ENCODE results near the gene GRIN2A. TPM values are rescaled to one million over a fixed set of nuclear protein-coding genes. Genes with fewer than 3 reads are reported as not detected.
A peak's percentile ranks its signal among the peaks of the same experiment; 100 is the strongest.

Gene GRIN2A
- polyA plus RNA-seq (2013, experiment 1 of 2): 0.84 TPM
- polyA plus RNA-seq (2013, experiment 2 of 2): 0.79 TPM

- peak within 1 kb of the TSS in 1 of 2 experiments; percentile 59 for H3K14ac ChIP-seq (ENCODE audit: low read length in 2 of 2)
- peaks cover 24 to 42% of the 10 kb centered on the region in 2 experiments for H3K27me3 ChIP-seq (ENCODE audit: control insufficient read depth in 1 of 2, insufficient read depth in 1 of 2, low read length in 2 of 2)
- H3K9me3 ChIP-seq (ENCODE audit: control insufficient read depth, low read length): no peaks in the 10 kb centered on the region
- no peaks in the 10 kb centered on the region for H3K79me1 ChIP-seq (replicated peaks; ENCODE audit: low read length, poor library complexity, severe bottlenecking)
- peaks cover 0 to 6% of the 10 kb centered on the region in 2 experiments for H3K36me3 ChIP-seq (ENCODE audit: control insufficient read depth in 1 of 2, insufficient read depth in 2 of 2, low read depth in 1 of 2, low read length in 2 of 2)
- H4K91ac ChIP-seq (ENCODE audit: low read length): peak within 1 kb of the TSS; percentile 58
- peak within 1 kb of the TSS in 1 of 2 experiments; percentile 46 for H3K23ac ChIP-seq (ENCODE audit: low read length in 2 of 2)
- peaks cover 17% of the 10 kb centered on the region for H3K4me1 ChIP-seq (ENCODE audit: control insufficient read depth, insufficient read depth, low read depth, low read length)
- peak within 1 kb of the TSS; percentile 1 for H3K4me2 ChIP-seq (ENCODE audit: low read length, poor library complexity, severe bottlenecking)
- H3K4me3 ChIP-seq (ENCODE audit: insufficient read depth in 1 of 2, low read depth in 1 of 2, low read length in 2 of 2): peak within 1 kb of the TSS; percentile 20 to 80
- H3K18ac ChIP-seq (ENCODE audit: low read depth in 1 of 2, low read length in 2 of 2): peak within 1 kb of the TSS in 1 of 2 experiments; percentile 28
- no peak within 1 kb of the TSS for H2BK12ac ChIP-seq (ENCODE audit: low read length in 2 of 2)
- H4K8ac ChIP-seq (ENCODE audit: low read length): no peak within 1 kb of the TSS
- no peak within 1 kb of the TSS for H2AK5ac ChIP-seq (ENCODE audit: low read length, severe bottlenecking)
- WGBS: 0% methylated on average over 21 of the region's 64 CpGs
- H3K4ac ChIP-seq (ENCODE audit: low read depth in 1 of 2, low read length in 2 of 2): no peak within 1 kb of the TSS
- no peak within 1 kb of the TSS for H2BK5ac ChIP-seq (ENCODE audit: low read depth, low read length, poor library complexity, severe bottlenecking)
- H3K9ac ChIP-seq (ENCODE audit: low read length): peak within 1 kb of the TSS; percentile 75
- no peak within 1 kb of the TSS for H2BK15ac ChIP-seq (ENCODE audit: low read depth, poor library complexity, severe bottlenecking)
- no peak within 1 kb of the TSS for H2AFZ ChIP-seq (ENCODE audit: low read depth, low read length)
- peak; percentile 13 for DNase-seq
- peak within 1 kb of the TSS; percentile 12 for H2BK120ac ChIP-seq (ENCODE audit: low read depth, low read length)
- no peak within 1 kb of the TSS for H3K27ac ChIP-seq (ENCODE audit: low read length, poor library complexity, severe bottlenecking)
Observed at GRCh38 chr16:10182222-10183053, at the start of gene GRIN2A. GRIN2A (minus strand) TSS chr16:10182428; CDS start chr16:10180411, 2,017 bp downstream.

DNA sequence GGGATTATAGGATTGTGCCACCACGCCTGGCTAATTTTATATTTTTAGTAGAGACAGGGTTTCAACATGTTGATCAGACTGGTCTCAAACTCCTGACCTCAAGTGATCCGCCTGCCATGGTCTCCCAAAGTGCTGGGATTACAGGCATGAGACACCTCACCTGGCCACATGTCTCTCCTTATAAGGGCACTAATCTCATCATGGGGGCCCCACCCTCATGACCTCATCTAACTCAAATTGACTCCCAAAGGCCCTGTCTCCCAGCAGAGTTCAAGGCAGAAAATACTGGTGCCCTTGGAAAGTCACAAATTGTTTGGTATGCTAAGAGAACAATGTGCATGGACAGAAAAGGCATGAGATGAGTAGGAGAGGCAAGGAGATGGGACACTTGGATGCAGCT is 49.3 kb upstream of the GRIN2A start:
- H3K4me2 ChIP-seq (ENCODE audit: low read length, poor library complexity, severe bottlenecking): no peak overlapping the region
- no peak overlapping the region for H2BK12ac ChIP-seq (ENCODE audit: low read length in 2 of 2)
- H3K27me3 ChIP-seq (ENCODE audit: control insufficient read depth in 1 of 2, insufficient read depth in 1 of 2, low read length in 2 of 2): peaks cover 0 to 15% of the 10 kb centered on the region in 2 experiments
- no peak overlapping the region for H4K8ac ChIP-seq (ENCODE audit: low read length)
- H4K91ac ChIP-seq (ENCODE audit: low read length): no peak overlapping the region
- no peak for DNase-seq
- H3K79me1 ChIP-seq (replicated peaks; ENCODE audit: low read length, poor library complexity, severe bottlenecking): no peaks in the 10 kb centered on the region
- H3K23ac ChIP-seq (ENCODE audit: low read length in 2 of 2): no peak overlapping the region
- no peak overlapping the region for H2BK15ac ChIP-seq (ENCODE audit: low read depth, poor library complexity, severe bottlenecking)
- H3K27ac ChIP-seq (ENCODE audit: low read length, poor library complexity, severe bottlenecking): no peak overlapping the region
- no peak overlapping the region for H3K4me3 ChIP-seq (ENCODE audit: insufficient read depth in 1 of 2, low read depth in 1 of 2, low read length in 2 of 2)
- H3K4ac ChIP-seq (ENCODE audit: low read depth in 1 of 2, low read length in 2 of 2): no peak overlapping the region
- no peak overlapping the region for H2BK120ac ChIP-seq (ENCODE audit: low read depth, low read length)
- H3K4me1 ChIP-seq (ENCODE audit: control insufficient read depth, insufficient read depth, low read depth, low read length): no peaks in the 10 kb centered on the region
- H2AFZ ChIP-seq (ENCODE audit: low read depth, low read length): no peak overlapping the region
- no peaks in the 10 kb centered on the region for H3K36me3 ChIP-seq (ENCODE audit: control insufficient read depth in 1 of 2, insufficient read depth in 2 of 2, low read depth in 1 of 2, low read length in 2 of 2)
- H2AK5ac ChIP-seq (ENCODE audit: low read length, severe bottlenecking): no peak overlapping the region
- peaks cover 14% of the 10 kb centered on the region for H3K9me3 ChIP-seq (ENCODE audit: control insufficient read depth, low read length)
- H3K14ac ChIP-seq (ENCODE audit: low read length in 2 of 2): no peak overlapping the region
- no peak overlapping the region for H2BK5ac ChIP-seq (ENCODE audit: low read depth, low read length, poor library complexity, severe bottlenecking)
- 81% methylated on average over 2 of the region's 2 CpGs for whole genome bisulfite sequencing
- no peak overlapping the region for H3K18ac ChIP-seq (ENCODE audit: low read depth in 1 of 2, low read length in 2 of 2)
- no peak overlapping the region for H3K9ac ChIP-seq (ENCODE audit: low read length)

DNA sequence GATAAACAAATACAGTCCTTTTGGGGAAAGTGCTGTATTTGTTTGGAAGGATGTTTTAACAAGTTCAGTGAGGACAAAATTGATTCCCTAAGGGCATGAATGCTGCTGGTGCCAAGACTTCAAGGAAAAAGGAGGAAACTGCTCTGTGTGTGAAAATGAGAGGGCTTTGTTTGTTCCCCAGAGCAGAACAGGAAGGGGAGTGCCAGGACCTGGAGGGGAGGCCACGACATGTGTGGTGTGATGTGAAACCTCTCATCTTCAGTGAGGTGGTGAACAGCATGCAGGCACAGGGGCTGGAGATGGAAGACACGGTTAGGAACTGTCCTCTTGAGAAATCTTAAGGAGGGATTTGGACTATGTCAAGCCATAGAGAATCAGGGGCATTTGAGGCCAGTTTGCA is 46.6 kb upstream of the GRIN2A start:
- no peak overlapping the region for H4K91ac ChIP-seq (ENCODE audit: low read length)
- H3K23ac ChIP-seq (ENCODE audit: low read length in 2 of 2): no peak overlapping the region
- no peak overlapping the region for H2AK5ac ChIP-seq (ENCODE audit: low read length, severe bottlenecking)
- no peak overlapping the region for H2AFZ ChIP-seq (ENCODE audit: low read depth, low read length)
- peaks cover 14% of the 10 kb centered on the region for H3K9me3 ChIP-seq (ENCODE audit: control insufficient read depth, low read length)
- no peak overlapping the region for H3K4me3 ChIP-seq (ENCODE audit: insufficient read depth in 1 of 2, low read depth in 1 of 2, low read length in 2 of 2)
- no peak overlapping the region for H3K4ac ChIP-seq (ENCODE audit: low read depth in 1 of 2, low read length in 2 of 2)
- H3K9ac ChIP-seq (ENCODE audit: low read length): no peak overlapping the region
- no peaks in the 10 kb centered on the region for H3K79me1 ChIP-seq (replicated peaks; ENCODE audit: low read length, poor library complexity, severe bottlenecking)
- no peak overlapping the region for H2BK15ac ChIP-seq (ENCODE audit: low read depth, poor library complexity, severe bottlenecking)
- H3K4me1 ChIP-seq (ENCODE audit: control insufficient read depth, insufficient read depth, low read depth, low read length): no peaks in the 10 kb centered on the region
- H3K14ac ChIP-seq (ENCODE audit: low read length in 2 of 2): no peak overlapping the region
- no peak overlapping the region for H2BK5ac ChIP-seq (ENCODE audit: low read depth, low read length, poor library complexity, severe bottlenecking)
- H3K4me2 ChIP-seq (ENCODE audit: low read length, poor library complexity, severe bottlenecking): no peak overlapping the region
- H2BK120ac ChIP-seq (ENCODE audit: low read depth, low read length): no peak overlapping the region
- no peak overlapping the region for H2BK12ac ChIP-seq (ENCODE audit: low read length in 2 of 2)
- DNase-seq: no peak
- no peak overlapping the region for H3K18ac ChIP-seq (ENCODE audit: low read depth in 1 of 2, low read length in 2 of 2)
- H3K27ac ChIP-seq (ENCODE audit: low read length, poor library complexity, severe bottlenecking): no peak overlapping the region
- H3K27me3 ChIP-seq (ENCODE audit: control insufficient read depth in 1 of 2, insufficient read depth in 1 of 2, low read length in 2 of 2): peaks cover 0 to 25% of the 10 kb centered on the region in 2 experiments
- 14% methylated on average over 2 of the region's 2 CpGs for WGBS
- no peak overlapping the region for H4K8ac ChIP-seq (ENCODE audit: low read length)
- no peaks in the 10 kb centered on the region for H3K36me3 ChIP-seq (ENCODE audit: control insufficient read depth in 1 of 2, insufficient read depth in 2 of 2, low read depth in 1 of 2, low read length in 2 of 2)

DNA sequence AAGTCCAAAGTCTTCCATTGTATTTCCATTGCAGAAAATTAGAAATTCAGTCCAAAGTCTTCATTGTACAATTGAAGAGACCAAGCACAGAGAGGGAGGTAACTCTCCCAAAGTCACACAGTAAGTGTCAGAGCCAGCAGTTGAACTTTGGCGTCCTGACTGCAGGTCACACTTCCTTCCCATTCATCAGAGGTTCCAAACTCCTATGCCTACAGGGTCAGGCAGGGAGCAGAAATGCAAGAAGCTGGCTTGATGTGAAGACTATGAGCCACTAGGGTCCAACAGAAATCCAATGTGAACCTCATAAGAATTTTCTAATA is 44.7 kb upstream of the GRIN2A start:
- no peak overlapping the region for H2BK120ac ChIP-seq (ENCODE audit: low read depth, low read length)
- H3K79me1 ChIP-seq (replicated peaks; ENCODE audit: low read length, poor library complexity, severe bottlenecking): no peaks in the 10 kb centered on the region
- no peak overlapping the region for H4K8ac ChIP-seq (ENCODE audit: low read length)
- no peak overlapping the region for H2BK12ac ChIP-seq (ENCODE audit: low read length in 2 of 2)
- H3K9ac ChIP-seq (ENCODE audit: low read length): no peak overlapping the region
- no peaks in the 10 kb centered on the region for H3K4me1 ChIP-seq (ENCODE audit: control insufficient read depth, insufficient read depth, low read depth, low read length)
- 67% methylated on average over 1 of the region's 1 CpG for WGBS
- H2BK5ac ChIP-seq (ENCODE audit: low read depth, low read length, poor library complexity, severe bottlenecking): no peak overlapping the region
- H4K91ac ChIP-seq (ENCODE audit: low read length): no peak overlapping the region
- H2AFZ ChIP-seq (ENCODE audit: low read depth, low read length): no peak overlapping the region
- DNase-seq: no peak
- no peak overlapping the region for H3K18ac ChIP-seq (ENCODE audit: low read depth in 1 of 2, low read length in 2 of 2)
- peaks cover 7% of the 10 kb centered on the region for H3K9me3 ChIP-seq (ENCODE audit: control insufficient read depth, low read length)
- no peaks in the 10 kb centered on the region for H3K36me3 ChIP-seq (ENCODE audit: control insufficient read depth in 1 of 2, insufficient read depth in 2 of 2, low read depth in 1 of 2, low read length in 2 of 2)
- H3K4me3 ChIP-seq (ENCODE audit: insufficient read depth in 1 of 2, low read depth in 1 of 2, low read length in 2 of 2): no peak overlapping the region
- no peak overlapping the region for H3K4ac ChIP-seq (ENCODE audit: low read depth in 1 of 2, low read length in 2 of 2)
- no peak overlapping the region for H3K27ac ChIP-seq (ENCODE audit: low read length, poor library complexity, severe bottlenecking)
- H3K14ac ChIP-seq (ENCODE audit: low read length in 2 of 2): no peak overlapping the region
- H3K27me3 ChIP-seq (ENCODE audit: control insufficient read depth in 1 of 2, insufficient read depth in 1 of 2, low read length in 2 of 2): peaks cover 0 to 34% of the 10 kb centered on the region in 2 experiments
- no peak overlapping the region for H3K4me2 ChIP-seq (ENCODE audit: low read length, poor library complexity, severe bottlenecking)
- H2BK15ac ChIP-seq (ENCODE audit: low read depth, poor library complexity, severe bottlenecking): no peak overlapping the region
- H3K23ac ChIP-seq (ENCODE audit: low read length in 2 of 2): no peak overlapping the region
- H2AK5ac ChIP-seq (ENCODE audit: low read length, severe bottlenecking): no peak overlapping the region
